GM19467 (cell line): ENCODE measurements around the gene CACFD1.

Experiments
- ATAC-seq: cut with Tn5 transposase; IDR thresholded peaks from one replicate; pipeline ENCODE4 v1.9.1; 2021; ENCODE audit warnings: mild to moderate bottlenecking, moderate library complexity; ENCODE audit not compliant: unreplicated experiment

The CACFD1 gene

DNA sequence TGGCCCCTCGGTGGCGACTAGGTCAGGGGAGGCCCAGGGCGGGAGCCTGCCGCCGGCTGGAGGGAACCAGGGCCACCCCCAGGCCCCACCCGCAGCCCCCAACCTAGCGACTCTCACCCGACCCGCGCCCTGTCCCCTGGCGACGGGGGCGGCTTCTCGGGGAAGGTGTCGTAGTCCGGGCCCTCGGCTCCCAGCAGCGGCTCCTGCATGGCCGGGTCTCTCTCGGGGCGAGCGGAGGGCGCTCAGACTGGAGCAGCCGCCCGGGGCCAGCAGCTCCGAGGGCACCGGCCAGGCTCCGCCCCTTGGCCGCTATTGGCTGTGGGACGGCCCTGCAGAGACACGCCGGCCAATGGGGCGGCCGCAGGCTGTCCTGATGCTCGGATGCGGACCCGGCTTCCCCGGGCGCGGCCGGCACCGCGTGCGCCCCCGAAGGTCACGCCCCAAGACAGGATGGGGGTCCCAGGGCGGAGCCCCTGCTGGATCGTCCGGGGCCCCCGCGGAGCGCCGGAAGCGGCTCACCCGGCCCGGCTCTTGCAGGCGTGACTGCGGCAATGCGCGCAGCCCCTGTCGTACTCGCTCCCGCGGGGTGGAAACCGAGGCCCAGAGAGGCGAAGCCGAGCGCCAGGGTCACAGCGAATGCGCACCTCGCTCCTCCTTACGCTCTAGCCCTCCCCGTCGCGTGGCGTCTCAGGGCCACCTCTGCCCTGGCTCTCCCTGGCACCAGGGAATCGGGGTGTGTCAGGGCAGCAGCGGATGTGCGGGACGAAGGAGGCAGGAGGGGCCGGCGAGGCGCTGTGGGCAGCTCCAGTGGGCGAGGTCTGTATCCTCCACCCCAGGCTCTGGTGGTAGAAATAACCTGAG, 19.3 kb downstream of the CACFD1 start, which contains the start of gene SLC2A6:
Gene SLC2A6 (minus strand): TSS at position 249 of the 861 bp plus-strand sequence. CDS start 40 bp downstream, at position 209.
- ATAC-seq, result peak; percentile 87

GRCh38 chr9:133483611-133484010, 23.8 kb downstream of the CACFD1 start:
- ATAC-seq, result no peak

DNA sequence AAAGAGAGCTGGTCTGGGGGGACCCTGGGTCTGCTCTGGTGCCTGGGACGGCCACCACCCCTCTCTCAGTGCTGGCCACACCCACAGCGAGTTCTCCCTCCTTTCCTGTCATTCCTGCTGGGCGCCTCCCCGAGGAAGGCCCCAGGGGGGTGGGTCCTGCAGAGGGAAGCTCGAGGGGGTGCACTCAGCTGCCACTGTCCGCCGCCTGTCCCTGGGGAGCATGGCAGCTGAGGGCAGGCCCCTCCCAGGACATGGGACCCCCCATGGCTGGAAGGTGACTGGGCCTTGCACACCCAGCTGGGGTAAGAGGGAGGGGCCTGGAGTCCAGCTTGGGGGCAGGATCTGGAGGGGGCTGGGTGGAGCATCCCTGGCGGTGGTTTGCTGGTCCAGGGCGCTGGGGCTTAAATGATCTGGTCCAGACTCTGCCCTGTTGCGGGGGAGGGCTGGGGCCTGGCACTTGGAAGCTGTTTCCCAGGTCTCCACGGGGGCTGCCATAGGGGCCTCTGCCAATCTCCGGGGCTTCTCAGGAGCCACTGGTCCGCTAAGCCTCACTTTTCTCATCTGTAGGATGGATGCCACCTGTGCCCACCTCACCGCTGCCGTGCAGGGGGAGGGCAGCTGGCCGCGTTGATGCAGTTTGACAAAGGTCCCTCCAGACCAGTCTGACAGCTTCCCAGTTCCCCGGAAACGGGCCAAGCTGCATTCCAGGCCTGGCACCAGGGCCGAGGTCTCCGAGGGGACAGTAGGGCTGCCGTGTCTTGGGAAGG, 25.1 kb downstream of the CACFD1 start:
- ATAC-seq, result no peak

- no peak for ATAC-seq
Observed at GRCh38 chr9:133485531-133486260, 25.9 kb downstream of the CACFD1 start.

GRCh38 chr9:133487331-133487725, 27.6 kb downstream of the CACFD1 start:
- ATAC-seq, result no peak

DNA sequence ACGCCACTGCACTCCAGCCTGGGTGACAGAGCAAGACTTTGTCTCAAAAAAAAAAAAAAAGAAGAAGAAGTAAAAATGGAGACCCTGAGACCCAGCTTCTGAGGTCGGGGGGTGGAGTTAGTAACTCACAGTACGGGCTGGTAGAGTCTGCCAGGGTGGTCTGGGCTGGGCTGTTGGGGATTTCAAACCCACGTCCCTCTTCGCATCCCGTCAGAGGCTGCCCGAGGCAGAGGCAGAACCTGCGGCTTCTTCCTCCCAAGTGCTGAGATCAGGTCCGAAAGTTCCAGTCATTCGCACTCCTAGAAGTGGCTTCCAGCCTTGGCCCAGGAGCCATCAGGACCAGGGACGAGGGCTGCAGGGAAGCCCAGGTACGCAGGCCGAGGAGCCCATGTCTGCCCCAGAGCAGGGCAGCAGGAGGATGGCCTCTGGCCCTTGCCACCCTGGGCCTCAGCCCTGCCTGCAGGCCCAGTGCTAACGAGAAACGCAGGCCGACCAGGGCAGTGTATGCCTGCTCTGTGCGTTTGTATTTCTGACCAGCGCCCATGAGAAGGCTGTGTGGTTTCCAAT, 29.0 kb downstream of the CACFD1 start:
- no peak for ATAC-seq

GRCh38 chr9:133489253-133490190, 29.7 kb downstream of the CACFD1 start:
- ATAC-seq, result no peak

- ATAC-seq, result no peak
Observed at GRCh38 chr9:133490201-133490681, 30.5 kb downstream of the CACFD1 start.

- no peak for ATAC-seq
Observed at GRCh38 chr9:133490865-133491655, 31.3 kb downstream of the CACFD1 start.

DNA sequence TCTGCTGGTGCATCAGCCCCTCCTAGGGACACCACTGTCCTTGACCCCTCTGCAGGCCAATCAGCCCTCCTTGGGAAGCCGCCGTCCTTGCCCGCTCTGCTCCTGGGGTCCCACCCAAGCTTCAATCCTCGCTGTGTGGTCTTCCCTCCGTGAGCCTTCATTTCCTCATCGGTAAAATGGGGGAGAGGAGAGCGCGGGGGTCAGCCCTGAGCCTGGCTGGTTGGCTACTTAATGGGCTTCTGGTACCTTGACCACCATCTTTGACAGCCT, 31.8 kb downstream of the CACFD1 start:
- ATAC-seq, result no peak

DNA sequence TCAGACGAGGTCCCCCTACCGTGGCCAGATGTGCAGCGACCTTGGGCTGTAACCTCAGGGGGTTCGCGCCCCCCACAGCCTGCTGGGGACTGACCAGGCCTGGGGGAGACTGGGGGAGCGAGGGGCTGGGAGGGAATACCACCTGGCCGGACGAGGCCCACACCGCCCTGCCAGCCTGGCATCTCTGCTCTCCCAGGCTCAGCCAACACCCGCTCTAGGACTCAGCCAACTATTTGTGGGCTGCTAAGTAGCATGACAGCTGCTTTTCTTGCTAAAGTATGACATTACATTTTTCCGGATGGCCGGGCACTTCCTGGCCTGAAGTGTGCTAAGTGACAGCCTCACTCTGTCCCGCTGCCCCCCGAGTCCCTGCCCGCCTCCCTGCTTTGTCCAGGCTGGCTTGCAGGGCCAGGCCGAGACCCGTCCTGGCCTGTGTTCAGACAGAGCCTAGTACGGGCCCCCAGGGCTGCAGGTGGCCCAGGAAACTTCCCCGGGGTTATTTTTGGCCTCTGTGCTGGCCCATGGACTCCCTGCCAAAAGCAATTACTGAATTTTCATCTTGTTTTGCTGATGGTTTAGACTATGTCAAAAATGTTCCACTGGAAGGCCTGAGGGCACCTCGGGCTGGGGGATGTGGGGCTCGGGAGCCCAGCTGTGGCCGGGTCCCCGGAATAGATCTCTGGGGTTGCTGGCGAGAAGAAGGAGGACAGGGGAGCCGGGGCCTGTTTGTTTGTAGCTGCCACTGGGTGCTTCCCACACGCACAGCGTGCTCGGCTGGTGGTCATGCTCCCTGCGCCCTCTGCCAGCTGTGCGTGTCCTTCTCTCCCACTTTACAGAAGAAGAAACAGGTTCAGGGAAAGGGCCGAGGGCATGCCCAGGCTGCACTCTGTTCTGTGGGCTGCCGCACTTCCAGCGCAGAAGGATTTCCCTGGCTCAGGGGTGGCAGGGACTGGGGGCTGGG, 32.6 kb downstream of the CACFD1 start:
- no peak for ATAC-seq

GRCh38 chr9:133493428-133493827, 33.6 kb downstream of the CACFD1 start:
- no peak for ATAC-seq

GRCh38 chr9:133493845-133494540, 34.2 kb downstream of the CACFD1 start:
- no peak for ATAC-seq

GRCh38 chr9:133494636-133495326, 35.0 kb downstream of the CACFD1 start:
- no peak for ATAC-seq

GRCh38 chr9:133495327-133496293, 35.8 kb downstream of the CACFD1 start:
- ATAC-seq, result no peak
